ENCODE data around the gene TBX21. TPM values are rescaled to one million over a fixed set of nuclear protein-coding genes. Genes with fewer than 3 reads are reported as not detected.

The TBX21 gene
- total and polyA plus RNA-seq, 2 experiments from 2014 or later: not detected

DNA sequence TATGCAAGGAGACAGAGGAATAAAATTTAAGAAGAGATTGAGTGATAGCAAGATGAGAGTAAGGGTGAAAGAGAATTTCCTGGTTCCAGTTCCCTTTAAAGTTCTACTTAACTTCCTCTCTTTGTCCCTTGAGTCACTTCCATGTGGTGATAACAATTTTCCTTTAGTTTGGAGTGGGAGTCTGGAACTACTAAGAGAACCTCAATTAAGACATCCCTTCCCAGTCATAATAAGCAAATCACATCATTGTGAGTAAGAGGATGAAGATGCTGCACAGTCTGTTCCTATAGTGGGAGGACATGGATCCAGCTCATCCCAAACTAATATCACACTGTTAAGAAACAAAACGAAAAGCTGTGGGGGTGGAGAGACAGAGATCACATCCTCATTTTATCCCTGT is 24.4 kb downstream of the TBX21 start (continued):
- TF ChIP-seq, protein P1, sequence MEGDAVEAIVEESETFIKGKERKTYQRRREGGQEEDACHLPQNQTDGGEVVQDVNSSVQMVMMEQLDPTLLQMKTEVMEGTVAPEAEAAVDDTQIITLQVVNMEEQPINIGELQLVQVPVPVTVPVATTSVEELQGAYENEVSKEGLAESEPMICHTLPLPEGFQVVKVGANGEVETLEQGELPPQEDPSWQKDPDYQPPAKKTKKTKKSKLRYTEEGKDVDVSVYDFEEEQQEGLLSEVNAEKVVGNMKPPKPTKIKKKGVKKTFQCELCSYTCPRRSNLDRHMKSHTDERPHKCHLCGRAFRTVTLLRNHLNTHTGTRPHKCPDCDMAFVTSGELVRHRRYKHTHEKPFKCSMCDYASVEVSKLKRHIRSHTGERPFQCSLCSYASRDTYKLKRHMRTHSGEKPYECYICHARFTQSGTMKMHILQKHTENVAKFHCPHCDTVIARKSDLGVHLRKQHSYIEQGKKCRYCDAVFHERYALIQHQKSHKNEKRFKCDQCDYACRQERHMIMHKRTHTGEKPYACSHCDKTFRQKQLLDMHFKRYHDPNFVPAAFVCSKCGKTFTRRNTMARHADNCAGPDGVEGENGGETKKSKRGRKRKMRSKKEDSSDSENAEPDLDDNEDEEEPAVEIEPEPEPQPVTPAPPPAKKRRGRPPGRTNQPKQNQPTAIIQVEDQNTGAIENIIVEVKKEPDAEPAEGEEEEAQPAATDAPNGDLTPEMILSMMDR (conservative IDR thresholded peaks at IDR 0.05; ENCODE audit: low read depth in 2 of 2): no peak
- TF ChIP-seq POLR2AphosphoS5 (IDR thresholded peaks at IDR 0.05; ENCODE audit: low read depth): no peak
- no peak for TF ChIP-seq NANOG (IDR thresholded peaks at IDR 0.05; ENCODE audit: borderline replicate concordance)
- no peak for TF ChIP-seq ZNF331 (CRISPR knock-in tag; IDR thresholded peaks at IDR 0.05; ENCODE audit: low read depth)
- TF ChIP-seq, protein P2, sequence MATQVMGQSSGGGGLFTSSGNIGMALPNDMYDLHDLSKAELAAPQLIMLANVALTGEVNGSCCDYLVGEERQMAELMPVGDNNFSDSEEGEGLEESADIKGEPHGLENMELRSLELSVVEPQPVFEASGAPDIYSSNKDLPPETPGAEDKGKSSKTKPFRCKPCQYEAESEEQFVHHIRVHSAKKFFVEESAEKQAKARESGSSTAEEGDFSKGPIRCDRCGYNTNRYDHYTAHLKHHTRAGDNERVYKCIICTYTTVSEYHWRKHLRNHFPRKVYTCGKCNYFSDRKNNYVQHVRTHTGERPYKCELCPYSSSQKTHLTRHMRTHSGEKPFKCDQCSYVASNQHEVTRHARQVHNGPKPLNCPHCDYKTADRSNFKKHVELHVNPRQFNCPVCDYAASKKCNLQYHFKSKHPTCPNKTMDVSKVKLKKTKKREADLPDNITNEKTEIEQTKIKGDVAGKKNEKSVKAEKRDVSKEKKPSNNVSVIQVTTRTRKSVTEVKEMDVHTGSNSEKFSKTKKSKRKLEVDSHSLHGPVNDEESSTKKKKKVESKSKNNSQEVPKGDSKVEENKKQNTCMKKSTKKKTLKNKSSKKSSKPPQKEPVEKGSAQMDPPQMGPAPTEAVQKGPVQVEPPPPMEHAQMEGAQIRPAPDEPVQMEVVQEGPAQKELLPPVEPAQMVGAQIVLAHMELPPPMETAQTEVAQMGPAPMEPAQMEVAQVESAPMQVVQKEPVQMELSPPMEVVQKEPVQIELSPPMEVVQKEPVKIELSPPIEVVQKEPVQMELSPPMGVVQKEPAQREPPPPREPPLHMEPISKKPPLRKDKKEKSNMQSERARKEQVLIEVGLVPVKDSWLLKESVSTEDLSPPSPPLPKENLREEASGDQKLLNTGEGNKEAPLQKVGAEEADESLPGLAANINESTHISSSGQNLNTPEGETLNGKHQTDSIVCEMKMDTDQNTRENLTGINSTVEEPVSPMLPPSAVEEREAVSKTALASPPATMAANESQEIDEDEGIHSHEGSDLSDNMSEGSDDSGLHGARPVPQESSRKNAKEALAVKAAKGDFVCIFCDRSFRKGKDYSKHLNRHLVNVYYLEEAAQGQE (IDR thresholded peaks at IDR 0.05; ENCODE audit: unreplicated experiment): no peak

DNA sequence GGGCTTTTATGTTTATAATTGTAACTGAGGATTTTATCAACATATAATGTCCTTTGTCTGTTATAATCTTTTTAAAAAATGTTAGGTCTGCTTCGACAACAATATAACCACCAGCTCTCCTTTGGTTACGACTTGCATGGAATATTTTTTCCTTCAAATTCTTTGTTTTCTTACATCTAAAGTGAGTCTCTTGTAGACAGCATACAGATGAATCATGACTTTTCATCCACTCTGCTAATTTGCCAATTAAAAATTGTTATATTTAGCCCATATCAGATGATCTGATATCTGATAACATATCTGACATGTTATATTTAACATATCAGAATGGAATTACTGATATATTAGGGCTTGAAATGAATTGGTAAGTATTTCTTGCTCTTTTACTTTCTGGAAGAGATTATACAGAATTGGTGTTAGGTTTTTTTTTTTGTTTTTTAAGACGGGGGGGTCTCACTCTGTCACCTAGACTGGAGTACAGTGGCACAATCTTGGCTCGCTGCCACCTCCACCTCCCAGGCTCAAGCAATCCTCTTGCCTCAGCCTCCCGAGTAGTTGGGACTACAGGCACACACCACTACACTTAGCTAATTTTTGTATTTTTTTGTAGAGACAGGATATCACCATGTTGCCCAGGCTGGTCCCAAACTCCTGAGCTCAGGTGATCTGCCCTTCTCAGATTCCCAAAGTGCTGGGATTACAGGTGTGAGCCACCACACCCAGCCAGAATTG is 27.5 kb downstream of the TBX21 start:
- no peaks in the 10 kb centered on the region for H3K79me2 ChIP-seq (replicated peaks; ENCODE audit: insufficient read depth)
- no peak overlapping the region for H3K27ac Mint-ChIP-seq
- peaks cover 7% of the 10 kb centered on the region for H3K27me3 Mint-ChIP-seq (ENCODE audit: insufficient read depth, low read depth, poor library complexity)
- no peak for TF ChIP-seq ZNF462 (CRISPR knock-in tag; IDR thresholded peaks at IDR 0.05)
- TF ChIP-seq, protein P2 (IDR thresholded peaks at IDR 0.05; ENCODE audit: unreplicated experiment): no peak
- TF ChIP-seq NANOG (IDR thresholded peaks at IDR 0.05; ENCODE audit: borderline replicate concordance): no peak
- TF ChIP-seq JUNB (IDR thresholded peaks at IDR 0.05; ENCODE audit: unreplicated experiment): no peak
- TF ChIP-seq EZH2 (IDR thresholded peaks at IDR 0.05; ENCODE audit: low read depth, unreplicated experiment): no peak
- TF ChIP-seq POLR2AphosphoS5 (IDR thresholded peaks at IDR 0.05; ENCODE audit: low read depth): no peak

More for the DNA sequence above, 27.5 kb downstream of the TBX21 start:
- no peaks in the 10 kb centered on the region for H3K36me3 Mint-ChIP-seq (ENCODE audit: low read depth)
- ATAC-seq (no peak), DNase-seq (ENCODE audit: low spot score) (no peak)
- H3K4me2 ChIP-seq: no peak overlapping the region
- no peaks in the 10 kb centered on the region for H3K27me3 ChIP-seq (ENCODE audit: insufficient read depth)
- 0 out of 2 replicates have a peak, but pooled peaks cover 4% of the 10 kb centered on the region for H3K36me3 ChIP-seq (ENCODE audit: insufficient read depth)
- no peak overlapping the region for H3K27ac ChIP-seq (ENCODE audit: low read depth)
- H2AFZ ChIP-seq: no peak overlapping the region
- no peaks in the 10 kb centered on the region for H3K4me1 ChIP-seq (ENCODE audit: insufficient read depth)
- no peaks in the 10 kb centered on the region for H3F3A ChIP-seq (replicated peaks; ENCODE audit: low read depth)
- no peak overlapping the region for H3K4me3 ChIP-seq
- H3K9me2 ChIP-seq (ENCODE audit: insufficient read depth): no peaks in the 10 kb centered on the region; the same call in 1 of the 2 replicates
- no peaks in the 10 kb centered on the region for H3K4me1 Mint-ChIP-seq
- H3K4me3 Mint-ChIP-seq: no peak overlapping the region
- H4K20me1 ChIP-seq (replicated peaks; ENCODE audit: insufficient read depth): no peaks in the 10 kb centered on the region
- H3K9me3 Mint-ChIP-seq: peaks cover 21% of the 10 kb centered on the region
